ENCODE data around the gene PPP3CA. TPM values are rescaled to one million over a fixed set of nuclear protein-coding genes. Genes with fewer than 3 reads are reported as not detected.

The PPP3CA gene
- total and polyA plus RNA-seq, 2 of the 8 experiments (the other 6 are each of a cell fraction or from before 2014, with no cell fraction given), result 7.9 to 35.0 TPM

DNA sequence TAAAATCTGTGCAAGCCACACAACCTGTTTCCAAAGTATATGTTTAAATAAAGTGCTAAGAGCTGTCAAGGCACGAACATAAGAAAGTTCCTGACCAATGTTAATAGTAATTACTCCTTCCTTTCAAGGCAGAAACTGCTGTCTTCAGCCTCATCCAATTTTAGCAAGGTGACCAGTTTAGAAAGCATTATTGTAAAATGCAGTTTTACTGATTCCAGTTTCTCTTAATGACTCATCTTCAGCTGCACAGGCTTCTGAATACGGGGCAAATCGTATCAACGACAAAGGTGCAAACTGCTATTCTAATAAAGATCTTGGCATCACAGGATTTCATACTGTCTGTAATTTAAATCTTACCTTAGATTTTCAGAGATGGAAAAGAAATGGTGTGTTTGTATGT lies 87.5 kb downstream of the PPP3CA start:
- H2BK20ac ChIP-seq (ENCODE audit: low read length), result no peak overlapping the region

More for the DNA sequence above, 87.5 kb downstream of the PPP3CA start:
- Histone ChIP-seq H3K23me2 (ENCODE audit: low read depth, low read length) (no peaks in the 10 kb centered on the region), H3K79me2 (ENCODE audit: control insufficient read depth in 1 of 2, insufficient read depth in 2 of 2, low read length in 2 of 2) (peaks cover 0 to 62% of the 10 kb centered on the region in 2 experiments; a peak in 2 of 4 replicates), H3K4me2 (ENCODE audit: insufficient read depth in 1 of 2, low read depth in 2 of 2, low read length in 2 of 2) (no peak overlapping the region), H4K8ac (ENCODE audit: extremely low read depth, insufficient read depth, low read length) (no peak overlapping the region), H4K91ac (replicated peaks; ENCODE audit: insufficient read length, low read length) (no peak overlapping the region), H3K14ac (ENCODE audit: insufficient read length) (no peak overlapping the region), H2BK15ac (ENCODE audit: low read length) (no peak overlapping the region), H3K9me3 (ENCODE audit: insufficient read depth in 2 of 2, low read depth in 1 of 2, low read length in 1 of 2) (no peaks in the 10 kb centered on the region), H2BK12ac (ENCODE audit: low read depth, low read length) (no peak overlapping the region), H3K4me3 (ENCODE audit: extremely low read depth in 1 of 4, insufficient read depth in 2 of 4, low read depth in 3 of 4, low read length in 4 of 4) (no peak overlapping the region), H2AK5ac (ENCODE audit: low read depth, low read length) (no peak overlapping the region), H3K79me1 (ENCODE audit: low read depth, low read length) (no peaks in the 10 kb centered on the region), H3K56ac (replicated peaks; ENCODE audit: insufficient read length, low read depth, low read length) (no peak overlapping the region), H3K27ac (ENCODE audit: low read depth, low read length) (no peak overlapping the region), H3K4ac (replicated peaks; ENCODE audit: insufficient read length, low read depth, low read length) (no peak overlapping the region), H4K5ac (ENCODE audit: insufficient read length, low read depth, low read length) (no peak overlapping the region), H3K23ac (ENCODE audit: insufficient read length) (no peak overlapping the region), H3K18ac (ENCODE audit: extremely low read depth, low read length) (no peak overlapping the region), H2AFZ (ENCODE audit: low read length) (no peak overlapping the region), H3K27me3 (replicated peaks in 1 of 4; ENCODE audit: control insufficient read depth in 3 of 4, extremely low read depth in 1 of 4, insufficient read depth in 3 of 4, low read length in 3 of 4) (no peaks in the 10 kb centered on the region), H2BK5ac (ENCODE audit: low read depth, low read length) (no peak overlapping the region), H4K20me1 (replicated peaks in 1 of 2; ENCODE audit: control insufficient read depth in 1 of 2, insufficient read depth in 2 of 2, low read length in 2 of 2) (peaks cover 0 to 2% of the 10 kb centered on the region in 2 experiments), H2BK120ac (replicated peaks; ENCODE audit: low read depth, low read length) (peak overlapping the region; percentile 41), H3K4me1 (replicated peaks in 1 of 4; ENCODE audit: control insufficient read depth in 3 of 4, insufficient read depth in 4 of 4, low read length in 3 of 4) (peaks cover 0 to 7% (median 1%) of the 10 kb centered on the region in 4 experiments; a peak in 1 of 7 replicates), H3K36me3 (ENCODE audit: control insufficient read depth in 2 of 4, insufficient read depth in 4 of 4, low read length in 3 of 4) (no peaks in the 10 kb centered on the region), H3K9ac (replicated peaks in 1 of 4; ENCODE audit: extremely low read depth in 1 of 4, low read depth in 3 of 4, low read length in 3 of 4) (no peak overlapping the region)
- ChIA-PET POLR2A (ENCODE audit: partially characterized antibody) (no interaction called here), CTCF (ENCODE audit: partially characterized antibody) (no interaction called here)
- no peak for FAIRE-seq
- WGBS, 2 experiments (ENCODE audit: extremely low coverage in 1 of 2, insufficient coverage in 1 of 2, insufficient read length in 1 of 2, insufficient replicate concordance in 2 of 2, low coverage in 1 of 2, low lambda C conversion rate in 2 of 2, missing lambda C conversion rate in 1 of 2), result 87% methylated on average over 4 of the region's 4 CpGs; no CpG with 5 or more reads in 1 of the 2 experiments
- no peak for DNase-seq (ENCODE audit: low read depth in 1 of 2, low spot score in 2 of 2)
- TF ChIP-seq RBBP5 (IDR thresholded peaks at IDR 0.05; ENCODE audit: borderline replicate concordance, low read depth, low read length), result no peak
- TF ChIP-seq EGR1 (IDR thresholded peaks at IDR 0.05; ENCODE audit: borderline replicate concordance, low read depth, low read length), result no peak
- TF ChIP-seq FOSL1 (IDR thresholded peaks at IDR 0.05; ENCODE audit: insufficient read depth, low read depth, low read length), result no peak
- no peak for TF ChIP-seq MAFK (IDR thresholded peaks at IDR 0.05; ENCODE audit: low read depth, low read length)
- no peak for TF ChIP-seq NANOG (IDR thresholded peaks at IDR 0.05; ENCODE audit: insufficient read depth, low read depth, low read length, poor library complexity, severe bottlenecking)
- TF ChIP-seq CTBP2 (IDR thresholded peaks at IDR 0.05; ENCODE audit: borderline replicate concordance, insufficient read depth, insufficient read length, low read length), result no peak
- TF ChIP-seq, protein P1, sequence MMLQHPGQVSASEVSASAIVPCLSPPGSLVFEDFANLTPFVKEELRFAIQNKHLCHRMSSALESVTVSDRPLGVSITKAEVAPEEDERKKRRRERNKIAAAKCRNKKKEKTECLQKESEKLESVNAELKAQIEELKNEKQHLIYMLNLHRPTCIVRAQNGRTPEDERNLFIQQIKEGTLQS (IDR thresholded peaks at IDR 0.05; ENCODE audit: insufficient read depth, low read depth, low read length), result no peak
- TF ChIP-seq KDM4A (IDR thresholded peaks at IDR 0.05; ENCODE audit: low read depth, low read length, severe bottlenecking), result no peak
- no peak for TF ChIP-seq PHF8 (conservative IDR thresholded peaks at IDR 0.05; ENCODE audit: low read depth, low read length)
- TF ChIP-seq YY1 (IDR thresholded peaks at IDR 0.05; ENCODE audit: low read depth, low read length), result no peak
- TF ChIP-seq, protein P2, sequence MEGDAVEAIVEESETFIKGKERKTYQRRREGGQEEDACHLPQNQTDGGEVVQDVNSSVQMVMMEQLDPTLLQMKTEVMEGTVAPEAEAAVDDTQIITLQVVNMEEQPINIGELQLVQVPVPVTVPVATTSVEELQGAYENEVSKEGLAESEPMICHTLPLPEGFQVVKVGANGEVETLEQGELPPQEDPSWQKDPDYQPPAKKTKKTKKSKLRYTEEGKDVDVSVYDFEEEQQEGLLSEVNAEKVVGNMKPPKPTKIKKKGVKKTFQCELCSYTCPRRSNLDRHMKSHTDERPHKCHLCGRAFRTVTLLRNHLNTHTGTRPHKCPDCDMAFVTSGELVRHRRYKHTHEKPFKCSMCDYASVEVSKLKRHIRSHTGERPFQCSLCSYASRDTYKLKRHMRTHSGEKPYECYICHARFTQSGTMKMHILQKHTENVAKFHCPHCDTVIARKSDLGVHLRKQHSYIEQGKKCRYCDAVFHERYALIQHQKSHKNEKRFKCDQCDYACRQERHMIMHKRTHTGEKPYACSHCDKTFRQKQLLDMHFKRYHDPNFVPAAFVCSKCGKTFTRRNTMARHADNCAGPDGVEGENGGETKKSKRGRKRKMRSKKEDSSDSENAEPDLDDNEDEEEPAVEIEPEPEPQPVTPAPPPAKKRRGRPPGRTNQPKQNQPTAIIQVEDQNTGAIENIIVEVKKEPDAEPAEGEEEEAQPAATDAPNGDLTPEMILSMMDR (IDR thresholded peaks at IDR 0.05; ENCODE audit: control extremely low read depth in 1 of 3, insufficient read depth in 1 of 3, low read depth in 1 of 3, low read length in 3 of 3), result no peak

All from H1 (cell line).